ENCODE data around the gene AHNAK.

DNA sequence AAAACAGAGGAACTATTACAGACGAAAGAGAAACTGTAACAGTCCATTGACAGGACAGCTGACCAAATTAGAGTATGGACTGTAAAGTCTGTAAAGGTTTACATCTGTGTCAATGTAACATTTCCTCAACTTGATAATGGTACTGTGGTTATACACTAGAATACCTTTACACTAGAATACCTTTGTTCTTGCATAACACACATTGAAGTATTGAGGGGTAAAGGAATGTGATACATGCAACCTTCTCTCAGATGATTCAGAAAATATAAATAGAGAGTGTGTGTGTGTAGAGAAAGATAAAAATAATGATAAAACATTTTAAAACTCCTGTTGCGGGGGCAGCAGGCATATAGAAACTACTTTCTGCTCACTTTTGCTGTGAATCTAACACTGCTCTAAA lies 32.6 kb upstream of the AHNAK start:
- TF ChIP-seq, protein P1, sequence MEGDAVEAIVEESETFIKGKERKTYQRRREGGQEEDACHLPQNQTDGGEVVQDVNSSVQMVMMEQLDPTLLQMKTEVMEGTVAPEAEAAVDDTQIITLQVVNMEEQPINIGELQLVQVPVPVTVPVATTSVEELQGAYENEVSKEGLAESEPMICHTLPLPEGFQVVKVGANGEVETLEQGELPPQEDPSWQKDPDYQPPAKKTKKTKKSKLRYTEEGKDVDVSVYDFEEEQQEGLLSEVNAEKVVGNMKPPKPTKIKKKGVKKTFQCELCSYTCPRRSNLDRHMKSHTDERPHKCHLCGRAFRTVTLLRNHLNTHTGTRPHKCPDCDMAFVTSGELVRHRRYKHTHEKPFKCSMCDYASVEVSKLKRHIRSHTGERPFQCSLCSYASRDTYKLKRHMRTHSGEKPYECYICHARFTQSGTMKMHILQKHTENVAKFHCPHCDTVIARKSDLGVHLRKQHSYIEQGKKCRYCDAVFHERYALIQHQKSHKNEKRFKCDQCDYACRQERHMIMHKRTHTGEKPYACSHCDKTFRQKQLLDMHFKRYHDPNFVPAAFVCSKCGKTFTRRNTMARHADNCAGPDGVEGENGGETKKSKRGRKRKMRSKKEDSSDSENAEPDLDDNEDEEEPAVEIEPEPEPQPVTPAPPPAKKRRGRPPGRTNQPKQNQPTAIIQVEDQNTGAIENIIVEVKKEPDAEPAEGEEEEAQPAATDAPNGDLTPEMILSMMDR (conservative IDR thresholded peaks at IDR 0.05 in 1 of 2, IDR thresholded peaks at IDR 0.05 in 1 of 2; ENCODE audit: low read depth in 1 of 2, low read length in 2 of 2): no peak
- TF ChIP-seq EZH2 (IDR thresholded peaks at IDR 0.05; ENCODE audit: low read length, missing control alignments): no peak

All from fibroblast of lung (primary cell).